Subcutaneous abdominal adipose tissue (tissue), 5 donors: ENCODE data around the gene AOAH.
"Not testable (repeated sequence)": the region's sequence is repeated elsewhere in the genome, so short reads cannot be mapped to it uniquely, and the experiment has no call there.

ENCODE experiments used
- H3K27ac ChIP-seq: one replicate; pipeline ENCODE4 v1.7.0; 2013; ENCODE audit warnings: low read depth, mild to moderate bottlenecking, inconsistent platforms, low read length, moderate library complexity
- H3K27me3 ChIP-seq, 5 donors: one replicate each; pipeline ENCODE4 v1.7.0; 2013; ENCODE audit warnings: low read length in 5 of 5, inconsistent platforms in 1 of 5; ENCODE audit not compliant: control insufficient read depth in 5 of 5, insufficient read depth in 4 of 5
- H3K36me3 ChIP-seq, 5 donors: one replicate each; pipeline ENCODE4 v1.7.0; 2013; ENCODE audit warnings: low read length in 5 of 5; ENCODE audit not compliant: control insufficient read depth in 5 of 5, insufficient read depth in 5 of 5
- H3K4me1 ChIP-seq, 5 donors: one replicate each; pipeline ENCODE4 v1.7.0; 2013; ENCODE audit warnings: low read length in 5 of 5, mild to moderate bottlenecking in 3 of 5, moderate library complexity in 1 of 5; ENCODE audit not compliant: control insufficient read depth in 5 of 5, insufficient read depth in 5 of 5
- H3K4me3 ChIP-seq, 5 donors: one replicate each; pipeline ENCODE4 v1.7.0; 2013; ENCODE audit warnings: low read length in 5 of 5, low read depth in 1 of 5
- H3K9ac ChIP-seq, 5 donors: one replicate each; pipeline ENCODE4 v1.7.0; 2013; ENCODE audit warnings: low read length in 5 of 5, mild to moderate bottlenecking in 4 of 5, moderate library complexity in 3 of 5
- H3K9me3 ChIP-seq, 5 donors: one replicate each; pipeline ENCODE4 v1.7.0; 2013; ENCODE audit warnings: low read length in 5 of 5; ENCODE audit not compliant: control insufficient read depth in 5 of 5
- donor health status: healthy.
- donor health status: healthy.
- donor health status: healthy.
- donor health status: healthy.
- donor health status: healthy.

AOAH gene

GRCh38 chr7:36651404-36651803, 72.9 kb downstream of the AOAH start:
- Histone ChIP-seq H3K9me3 (no peaks in the 10 kb centered on the region), H3K36me3 (no peaks in the 10 kb centered on the region), H3K4me1 (no peaks in the 10 kb centered on the region), H3K4me3 (no peak overlapping the region), H3K27ac (no peak overlapping the region), H3K27me3 (peaks cover 0 to 5% (median 0%) of the 10 kb centered on the region in 5 donors), H3K9ac (no peak overlapping the region)

GRCh38 chr7:36650766-36651312, 73.5 kb downstream of the AOAH start:
- no peak overlapping the region for H3K27ac ChIP-seq

GRCh38 chr7:36650320-36650719, 74.0 kb downstream of the AOAH start:
- no peaks in the 10 kb centered on the region for H3K9me3 ChIP-seq
- no peak overlapping the region for H3K27ac ChIP-seq
- H3K36me3 ChIP-seq, result no peaks in the 10 kb centered on the region
- no peaks in the 10 kb centered on the region for H3K4me1 ChIP-seq
- H3K4me3 ChIP-seq, result no peak overlapping the region
- no peak overlapping the region for H3K9ac ChIP-seq
- H3K27me3 ChIP-seq, result peaks cover 0 to 5% (median 0%) of the 10 kb centered on the region in 5 donors

More at GRCh38 chr7:36650766-36651312, 73.5 kb downstream of the AOAH start:
- no peaks in the 10 kb centered on the region for H3K4me1 ChIP-seq
- H3K9me3 ChIP-seq, result no peaks in the 10 kb centered on the region
- no peak overlapping the region for H3K4me3 ChIP-seq
- no peaks in the 10 kb centered on the region for H3K36me3 ChIP-seq
- peaks cover 0 to 5% (median 0%) of the 10 kb centered on the region in 5 donors for H3K27me3 ChIP-seq
- no peak overlapping the region for H3K9ac ChIP-seq

DNA sequence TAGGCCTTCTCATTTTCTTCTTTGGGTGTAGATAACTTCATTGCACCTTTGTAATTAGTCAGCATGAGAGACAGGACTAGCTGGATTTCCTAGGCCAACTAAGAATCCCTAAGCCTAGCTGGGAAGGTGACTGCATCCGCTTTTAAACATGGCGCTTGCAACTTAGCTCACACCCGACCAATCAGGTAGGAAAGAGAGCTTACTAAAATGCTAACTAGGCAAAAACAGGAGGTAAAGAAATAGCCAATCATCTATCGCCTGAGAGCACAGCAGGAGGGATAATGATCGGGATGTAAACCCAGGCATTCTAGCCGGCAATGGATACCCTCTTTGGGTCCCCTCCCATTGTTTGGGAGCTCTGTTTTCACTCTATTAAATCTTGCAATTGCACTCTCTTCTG, 75.0 kb downstream of the AOAH start:
- not testable (repeated sequence) for H3K4me1 ChIP-seq, H3K27me3 ChIP-seq, H3K9ac ChIP-seq, H3K9me3 ChIP-seq, H3K36me3 ChIP-seq, H3K27ac ChIP-seq, H3K4me3 ChIP-seq

DNA sequence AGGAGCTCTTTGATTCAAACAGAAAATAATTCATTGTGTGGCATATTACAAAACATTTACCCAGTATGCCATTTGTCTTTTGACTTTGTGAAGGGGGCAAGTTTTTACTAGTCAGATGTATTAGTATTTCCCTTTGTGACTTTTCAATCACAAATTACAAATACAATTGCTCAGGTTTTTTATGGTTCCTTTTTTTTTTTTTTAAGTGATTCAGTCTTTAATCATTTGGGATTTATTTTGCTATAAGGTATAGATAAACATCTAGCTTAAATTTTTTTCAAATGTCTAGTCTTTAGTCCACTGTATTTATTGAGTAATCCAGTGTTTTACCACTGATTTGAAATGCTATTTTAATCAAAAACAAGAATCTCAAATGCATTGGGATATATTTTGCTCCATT, 75.9 kb downstream of the AOAH start:
- Histone ChIP-seq H3K9ac (no peak overlapping the region), H3K36me3 (no peaks in the 10 kb centered on the region), H3K9me3 (no peaks in the 10 kb centered on the region), H3K4me1 (no peaks in the 10 kb centered on the region), H3K27me3 (peaks cover 0 to 5% (median 0%) of the 10 kb centered on the region in 5 donors), H3K27ac (no peak overlapping the region), H3K4me3 (no peak overlapping the region)

GRCh38 chr7:36644625-36645422, 79.5 kb downstream of the AOAH start:
- no peaks in the 10 kb centered on the region for H3K27me3 ChIP-seq
- H3K9me3 ChIP-seq, result no peaks in the 10 kb centered on the region
- no peak overlapping the region for H3K4me3 ChIP-seq
- no peak overlapping the region for H3K9ac ChIP-seq
- H3K36me3 ChIP-seq, result no peaks in the 10 kb centered on the region
- H3K4me1 ChIP-seq, result no peaks in the 10 kb centered on the region
- H3K27ac ChIP-seq, result no peak overlapping the region

- no peak overlapping the region for H3K9ac ChIP-seq
- H3K4me1 ChIP-seq, result no peaks in the 10 kb centered on the region
Measured at GRCh38 chr7:36642414-36642813, 81.9 kb downstream of the AOAH start.

GRCh38 chr7:36642010-36642409, 82.3 kb downstream of the AOAH start:
- Histone ChIP-seq H3K9me3 (no peaks in the 10 kb centered on the region), H3K4me1 (no peaks in the 10 kb centered on the region), H3K27me3 (no peaks in the 10 kb centered on the region), H3K27ac (no peak overlapping the region), H3K4me3 (no peak overlapping the region), H3K9ac (no peak overlapping the region), H3K36me3 (peaks cover 0 to 5% (median 0%) of the 10 kb centered on the region in 5 donors)

More at GRCh38 chr7:36642414-36642813, 81.9 kb downstream of the AOAH start:
- Histone ChIP-seq H3K4me3 (no peak overlapping the region), H3K9me3 (no peaks in the 10 kb centered on the region), H3K27me3 (no peaks in the 10 kb centered on the region), H3K36me3 (peaks cover 0 to 2% (median 0%) of the 10 kb centered on the region in 5 donors), H3K27ac (no peak overlapping the region)

GRCh38 chr7:36640682-36641081, 83.6 kb downstream of the AOAH start:
- Histone ChIP-seq H3K27ac (no peak overlapping the region), H3K4me1 (no peaks in the 10 kb centered on the region), H3K9ac (no peak overlapping the region), H3K9me3 (no peaks in the 10 kb centered on the region), H3K27me3 (no peaks in the 10 kb centered on the region), H3K36me3 (peaks cover 0 to 8% (median 0%) of the 10 kb centered on the region in 5 donors), H3K4me3 (no peak overlapping the region)

DNA sequence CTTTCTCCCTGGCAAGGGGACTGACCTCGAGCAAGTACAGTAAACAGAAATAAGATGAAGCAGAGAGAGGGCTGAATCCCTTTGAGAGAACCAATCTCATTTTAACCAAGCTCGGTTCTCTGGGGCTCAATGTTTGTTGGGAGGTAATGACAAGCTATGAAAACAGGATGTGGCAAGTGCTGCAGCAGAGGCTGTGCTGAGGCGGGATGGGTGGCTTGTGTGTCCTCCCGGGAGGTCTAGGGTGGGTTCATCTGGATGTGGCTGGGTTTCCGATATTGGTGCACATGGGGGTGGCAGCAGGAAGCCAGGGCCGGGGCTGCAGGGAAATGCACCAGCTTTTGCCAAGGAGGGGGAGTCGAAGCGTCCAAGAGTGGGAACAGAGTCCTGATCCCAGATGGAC, 84.5 kb downstream of the AOAH start:
- H3K9ac ChIP-seq, result no peak overlapping the region
- no peaks in the 10 kb centered on the region for H3K4me1 ChIP-seq
- no peaks in the 10 kb centered on the region for H3K9me3 ChIP-seq
- H3K4me3 ChIP-seq, result no peak overlapping the region
- H3K27me3 ChIP-seq, result no peaks in the 10 kb centered on the region
- no peak overlapping the region for H3K27ac ChIP-seq
- peaks cover 0 to 8% (median 0%) of the 10 kb centered on the region in 5 donors for H3K36me3 ChIP-seq
